SU-DHL-6 (cell line): ENCODE measurements around the gene GTF3A.

Experiments used
- H2AFZ ChIP-seq: fragments of 200-600 bp; sonication (generic); 2 replicates; pipeline ENCODE4 v1.6.1; 2014; ENCODE audit warnings: low read depth, mild to moderate bottlenecking, moderate library complexity, mixed read lengths, antibody characterized with exemption, low read length; ENCODE audit not compliant: severe bottlenecking
- H3F3A ChIP-seq: fragments of 200-600 bp; shearing (Covaris generic); 2 replicates; pipeline ENCODE4 v1.6.0; 2016; ENCODE audit warnings: antibody characterized with exemption, mild to moderate bottlenecking; ENCODE audit not compliant: insufficient read depth
- H3K27ac ChIP-seq: fragments of 200-600 bp; sonication (generic); 2 replicates; pipeline ENCODE4 v1.5.1; 2016; ENCODE audit warnings: low read depth, mild to moderate bottlenecking, low read length, moderate library complexity, mixed read lengths
- H3K27me3 ChIP-seq: fragments of 200-600 bp; sonication (generic), shearing (Covaris generic); 2 replicates; pipeline ENCODE4 v1.6.0; 2014; ENCODE audit warnings: mild to moderate bottlenecking, low read length
- H3K36me3 ChIP-seq: fragments of 200-600 bp; sonication (generic); 2 replicates; pipeline ENCODE4 v1.6.1; 2014; ENCODE audit warnings: mild to moderate bottlenecking, low read length, mixed read lengths
- H3K4me2 ChIP-seq: fragments of 300-600, 200-600 bp; shearing (Covaris generic), sonication (generic); 2 replicates; pipeline ENCODE4 v1.6.0; 2014; ENCODE audit warnings: low read length, low read depth, mild to moderate bottlenecking; ENCODE audit not compliant: poor library complexity, severe bottlenecking
- H3K4me3 ChIP-seq: fragments of 200-600 bp; sonication (generic); 2 replicates; pipeline ENCODE4 v1.5.1; 2014; ENCODE audit warnings: antibody characterized with exemption, low read length, mild to moderate bottlenecking, mixed read lengths; ENCODE audit not compliant: insufficient read depth, poor library complexity, severe bottlenecking
- H3K79me2 ChIP-seq: fragments of 200-600 bp; sonication (generic); 2 replicates; pipeline ENCODE4 v1.6.1; 2014; ENCODE audit warnings: mild to moderate bottlenecking, low read length, moderate library complexity; ENCODE audit not compliant: insufficient read depth
- H3K9ac ChIP-seq: fragments of 200-600 bp; sonication (generic); 2 replicates; pipeline ENCODE4 v1.7.0; 2014; ENCODE audit warnings: mild to moderate bottlenecking, low read length
- H3K9me2 ChIP-seq: fragments of 200-600 bp; sonication (generic); replicated peaks from 2 replicates; pipeline ENCODE4 v1.6.1; 2014; ENCODE audit warnings: low read length; ENCODE audit not compliant: insufficient read depth
- H3K9me3 ChIP-seq: fragments of 200-600 bp; sonication (generic); 2 replicates; pipeline ENCODE4 v1.6.1; 2014; ENCODE audit warnings: low read length, mixed read lengths; ENCODE audit not compliant: insufficient read depth
- H4K20me1 ChIP-seq: fragments of 200-600 bp; sonication (generic); 2 replicates; pipeline ENCODE4 v1.6.1; 2014; ENCODE audit warnings: low read depth, mild to moderate bottlenecking, antibody characterized with exemption, low read length, moderate library complexity, mixed read lengths
- EZH2phosphoT487 ChIP-seq: fragments of 200-600 bp; sonication (generic), shearing (Covaris generic); conservative IDR thresholded peaks from 2 replicates; pipeline ENCODE4 v1.6.1; 2018; ENCODE audit warnings: mild to moderate bottlenecking, antibody characterized with exemption, low read length, moderate library complexity, mixed read lengths
- TF ChIP-seq, protein P1 (sequence below): fragments of 200-600 bp; sonication (generic); IDR thresholded peaks from one replicate; pipeline ENCODE4 v1.5.1; 2017; ENCODE audit warnings: antibody characterized with exemption, mild to moderate bottlenecking, low read length, moderate library complexity; ENCODE audit not compliant: insufficient read depth, poor library complexity, severe bottlenecking

The GTF3A gene

DNA sequence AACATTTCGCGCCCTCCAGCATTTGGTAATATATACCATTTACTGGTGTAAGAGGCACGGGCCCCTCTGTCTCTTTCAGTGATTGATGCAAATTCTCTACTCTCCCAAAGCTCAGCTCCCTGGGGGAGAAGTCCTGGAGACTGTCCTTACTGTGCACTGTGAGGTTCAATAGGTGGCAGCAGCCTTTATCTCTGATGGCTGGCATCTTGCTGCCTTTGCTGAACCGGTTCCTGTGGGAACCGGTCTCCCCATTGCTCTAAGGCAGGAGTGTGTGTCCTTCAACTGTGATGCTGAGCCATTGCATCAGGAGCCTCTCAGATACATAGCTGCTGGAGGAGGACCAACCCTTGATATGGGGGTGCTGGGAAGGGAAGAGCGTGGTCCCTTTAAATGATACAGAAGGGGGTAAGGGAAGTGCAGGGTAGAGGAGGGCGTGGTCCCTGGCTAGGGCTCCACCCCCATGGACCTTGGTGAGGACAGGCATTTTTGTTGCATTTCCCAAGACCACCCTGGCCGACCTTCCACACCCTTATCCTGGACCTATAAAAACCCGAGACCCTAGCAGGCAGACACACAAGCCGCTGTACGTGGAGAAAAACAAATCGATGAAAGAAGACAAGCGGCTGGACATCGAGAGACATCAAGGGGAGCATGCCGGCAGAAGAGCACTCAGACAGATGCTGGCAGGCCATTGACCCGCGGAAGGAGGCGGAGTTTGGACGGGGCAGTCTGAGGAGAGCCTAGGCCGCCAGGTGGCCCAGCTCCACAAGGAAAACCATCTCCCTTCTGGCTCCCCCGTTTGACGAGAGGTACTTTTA is 41.1 kb upstream of the GTF3A start:
- no peaks in the 10 kb centered on the region for H3K27me3 ChIP-seq
- no peak overlapping the region for H2AFZ ChIP-seq
- TF ChIP-seq, protein P1, sequence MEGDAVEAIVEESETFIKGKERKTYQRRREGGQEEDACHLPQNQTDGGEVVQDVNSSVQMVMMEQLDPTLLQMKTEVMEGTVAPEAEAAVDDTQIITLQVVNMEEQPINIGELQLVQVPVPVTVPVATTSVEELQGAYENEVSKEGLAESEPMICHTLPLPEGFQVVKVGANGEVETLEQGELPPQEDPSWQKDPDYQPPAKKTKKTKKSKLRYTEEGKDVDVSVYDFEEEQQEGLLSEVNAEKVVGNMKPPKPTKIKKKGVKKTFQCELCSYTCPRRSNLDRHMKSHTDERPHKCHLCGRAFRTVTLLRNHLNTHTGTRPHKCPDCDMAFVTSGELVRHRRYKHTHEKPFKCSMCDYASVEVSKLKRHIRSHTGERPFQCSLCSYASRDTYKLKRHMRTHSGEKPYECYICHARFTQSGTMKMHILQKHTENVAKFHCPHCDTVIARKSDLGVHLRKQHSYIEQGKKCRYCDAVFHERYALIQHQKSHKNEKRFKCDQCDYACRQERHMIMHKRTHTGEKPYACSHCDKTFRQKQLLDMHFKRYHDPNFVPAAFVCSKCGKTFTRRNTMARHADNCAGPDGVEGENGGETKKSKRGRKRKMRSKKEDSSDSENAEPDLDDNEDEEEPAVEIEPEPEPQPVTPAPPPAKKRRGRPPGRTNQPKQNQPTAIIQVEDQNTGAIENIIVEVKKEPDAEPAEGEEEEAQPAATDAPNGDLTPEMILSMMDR = no peak
- no peak for TF ChIP-seq EZH2phosphoT487
- H3K27ac ChIP-seq = no peak overlapping the region
- H3K9ac ChIP-seq = no peak overlapping the region
- no peak overlapping the region for H3K4me2 ChIP-seq
- no peaks in the 10 kb centered on the region for H3K79me2 ChIP-seq
- no peaks in the 10 kb centered on the region for H3K9me3 ChIP-seq
- no peaks in the 10 kb centered on the region for H4K20me1 ChIP-seq
- no peaks in the 10 kb centered on the region for H3K36me3 ChIP-seq
- no peak overlapping the region for H3K4me3 ChIP-seq
- no peaks in the 10 kb centered on the region for H3F3A ChIP-seq
- no peaks in the 10 kb centered on the region for H3K9me2 ChIP-seq

- Histone ChIP-seq H3K9me2 (no peaks in the 10 kb centered on the region), H3K79me2 (no peaks in the 10 kb centered on the region), H2AFZ (no peak overlapping the region), H3K4me2 (no peak overlapping the region), H3K9me3 (no peaks in the 10 kb centered on the region), H3F3A (no peaks in the 10 kb centered on the region), H3K36me3 (no peaks in the 10 kb centered on the region), H3K27ac (no peak overlapping the region), H3K9ac (no peak overlapping the region), H4K20me1 (no peaks in the 10 kb centered on the region), H3K27me3 (no peaks in the 10 kb centered on the region), H3K4me3 (no peak overlapping the region)
- TF ChIP-seq EZH2phosphoT487 = no peak
- TF ChIP-seq, protein P1 = no peak
Measured at GRCh38 chr13:27384285-27384684, 40.1 kb upstream of the GTF3A start.

- Histone ChIP-seq H3K79me2 (no peaks in the 10 kb centered on the region), H3K9me3 (no peaks in the 10 kb centered on the region), H3K9ac (no peak overlapping the region), H3K4me2 (no peak overlapping the region), H3K4me3 (no peak overlapping the region), H3K9me2 (no peaks in the 10 kb centered on the region), H3F3A (no peaks in the 10 kb centered on the region), H4K20me1 (no peaks in the 10 kb centered on the region), H3K36me3 (no peaks in the 10 kb centered on the region), H3K27ac (no peak overlapping the region), H3K27me3 (no peaks in the 10 kb centered on the region), H2AFZ (no peak overlapping the region)
- TF ChIP-seq EZH2phosphoT487 = no peak
- TF ChIP-seq, protein P1 = no peak
Measured at GRCh38 chr13:27388241-27388640, 36.2 kb upstream of the GTF3A start.
